ENCODE results near the gene OTUD6A. TPM values are rescaled to one million over a fixed set of nuclear protein-coding genes. Genes with fewer than 3 reads are reported as not detected.

Gene OTUD6A, protein sequence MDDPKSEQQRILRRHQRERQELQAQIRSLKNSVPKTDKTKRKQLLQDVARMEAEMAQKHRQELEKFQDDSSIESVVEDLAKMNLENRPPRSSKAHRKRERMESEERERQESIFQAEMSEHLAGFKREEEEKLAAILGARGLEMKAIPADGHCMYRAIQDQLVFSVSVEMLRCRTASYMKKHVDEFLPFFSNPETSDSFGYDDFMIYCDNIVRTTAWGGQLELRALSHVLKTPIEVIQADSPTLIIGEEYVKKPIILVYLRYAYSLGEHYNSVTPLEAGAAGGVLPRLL
- total RNA-seq (not detected), polyA plus RNA-seq (ENCODE audit: insufficient read depth, low read depth, low replicate concordance) (not detected)
- long read RNA-seq, donor 1, result 0 reads
- long read RNA-seq, donor 2, result 0 reads
- long read RNA-seq, donor 3, result 0 reads
- long read RNA-seq, donor 4, result 0 reads
- long read RNA-seq, donor 5, result 0 reads
- long read RNA-seq, donor 6, result 0 reads
- long read RNA-seq, donor 7, result 0 reads
- long read RNA-seq, donor 8, result 0 reads
- long read RNA-seq, donor 9, partial matches to known transcripts, result 0 of 1 reads
- long read RNA-seq, donor 9, other reads (novel, unspliced or antisense), result 0 of 1 reads
- long read RNA-seq, donor 10, result 0 reads

DNA sequence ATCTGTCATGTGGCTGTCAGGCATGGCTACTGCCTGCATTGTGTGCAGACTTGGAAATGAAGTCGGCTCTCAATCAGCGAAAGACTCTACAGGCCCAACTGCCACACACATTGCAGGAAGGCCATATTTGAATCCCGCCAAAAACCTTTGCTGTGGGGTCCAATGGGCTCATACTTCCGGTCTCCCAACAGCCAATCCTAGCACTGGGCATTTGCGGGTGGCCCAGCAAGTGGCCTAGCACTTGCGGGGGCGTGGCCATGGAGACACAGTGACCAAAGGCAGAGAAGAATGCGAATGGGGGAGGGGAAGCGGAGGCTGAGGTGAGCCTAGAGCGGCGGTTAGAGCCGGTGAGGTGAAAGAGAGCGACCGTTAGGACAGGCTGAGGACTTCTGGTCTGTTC, at the start of gene OTUD6A:
TSS of gene OTUD6A (plus strand) at position 382 of the 400 bp plus-strand sequence. CDS start 68 bp downstream, outside the sequence.
- Histone ChIP-seq H3K4me3 (ENCODE audit: low read length in 3 of 3) (no peak within 1 kb of the TSS), H3K27ac (ENCODE audit: low read depth in 2 of 2, low read length in 2 of 2) (no peak within 1 kb of the TSS), H3K9me3 (ENCODE audit: control insufficient read depth in 2 of 3, insufficient read depth in 1 of 3, low read length in 3 of 3) (no peaks in the 10 kb centered on the region), H3K4me1 (ENCODE audit: control insufficient read depth in 2 of 3, insufficient read depth in 2 of 3, low read depth in 1 of 3, low read length in 3 of 3) (no peaks in the 10 kb centered on the region), H3K9ac (ENCODE audit: low read length in 3 of 3) (no peak within 1 kb of the TSS), H3K36me3 (ENCODE audit: control insufficient read depth in 2 of 3, insufficient read depth in 3 of 3, low read length in 3 of 3) (no peaks in the 10 kb centered on the region), H3K27me3 (ENCODE audit: control insufficient read depth, insufficient read depth, low read length) (no peaks in the 10 kb centered on the region)
- intact Hi-C loops (cut with DNase I), result no loop called here
- TF ChIP-seq, protein P1, sequence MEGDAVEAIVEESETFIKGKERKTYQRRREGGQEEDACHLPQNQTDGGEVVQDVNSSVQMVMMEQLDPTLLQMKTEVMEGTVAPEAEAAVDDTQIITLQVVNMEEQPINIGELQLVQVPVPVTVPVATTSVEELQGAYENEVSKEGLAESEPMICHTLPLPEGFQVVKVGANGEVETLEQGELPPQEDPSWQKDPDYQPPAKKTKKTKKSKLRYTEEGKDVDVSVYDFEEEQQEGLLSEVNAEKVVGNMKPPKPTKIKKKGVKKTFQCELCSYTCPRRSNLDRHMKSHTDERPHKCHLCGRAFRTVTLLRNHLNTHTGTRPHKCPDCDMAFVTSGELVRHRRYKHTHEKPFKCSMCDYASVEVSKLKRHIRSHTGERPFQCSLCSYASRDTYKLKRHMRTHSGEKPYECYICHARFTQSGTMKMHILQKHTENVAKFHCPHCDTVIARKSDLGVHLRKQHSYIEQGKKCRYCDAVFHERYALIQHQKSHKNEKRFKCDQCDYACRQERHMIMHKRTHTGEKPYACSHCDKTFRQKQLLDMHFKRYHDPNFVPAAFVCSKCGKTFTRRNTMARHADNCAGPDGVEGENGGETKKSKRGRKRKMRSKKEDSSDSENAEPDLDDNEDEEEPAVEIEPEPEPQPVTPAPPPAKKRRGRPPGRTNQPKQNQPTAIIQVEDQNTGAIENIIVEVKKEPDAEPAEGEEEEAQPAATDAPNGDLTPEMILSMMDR (IDR thresholded peaks at IDR 0.05; ENCODE audit: borderline replicate concordance, extremely low read depth, insufficient read depth), result no peak
- FAIRE-seq, result no peak
- no peak for DNase-seq

DNA sequence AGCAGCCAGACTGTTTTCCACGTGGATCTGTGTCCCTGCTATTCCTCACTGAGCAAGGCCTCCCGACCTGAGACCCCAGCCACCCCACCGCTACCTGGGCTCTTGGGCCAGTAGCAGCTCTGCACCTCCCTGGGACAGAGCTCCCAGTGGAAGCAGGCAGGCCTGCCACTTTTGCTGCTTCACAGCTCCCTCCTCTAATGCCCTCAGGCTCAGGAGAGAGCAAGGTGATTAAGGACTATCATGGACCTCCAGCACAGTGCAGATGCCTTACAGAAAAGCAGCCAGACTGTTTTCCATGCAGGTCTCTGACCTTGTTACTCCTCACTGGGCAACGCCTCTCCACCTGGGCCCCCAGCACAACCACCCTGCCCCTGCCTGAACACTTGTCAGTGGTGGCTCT, 49.5 kb upstream of the OTUD6A start:
- Histone ChIP-seq H3K27ac (ENCODE audit: low read depth in 2 of 2, low read length in 2 of 2) (no peak overlapping the region), H3K36me3 (ENCODE audit: control insufficient read depth in 2 of 3, insufficient read depth in 3 of 3, low read length in 3 of 3) (no peaks in the 10 kb centered on the region), H3K9me3 (ENCODE audit: control insufficient read depth in 2 of 3, insufficient read depth in 1 of 3, low read length in 3 of 3) (no peaks in the 10 kb centered on the region), H3K4me3 (ENCODE audit: low read length in 3 of 3) (no peak overlapping the region), H3K27me3 (ENCODE audit: control insufficient read depth, insufficient read depth, low read length) (no peaks in the 10 kb centered on the region), H3K4me1 (ENCODE audit: control insufficient read depth in 2 of 3, insufficient read depth in 2 of 3, low read depth in 1 of 3, low read length in 3 of 3) (no peaks in the 10 kb centered on the region), H3K9ac (ENCODE audit: low read length in 3 of 3) (no peak overlapping the region)
- FAIRE-seq, result no peak
- intact Hi-C loops (cut with DNase I), result no loop called here
- DNase-seq, result no peak
- TF ChIP-seq, protein P1 (IDR thresholded peaks at IDR 0.05; ENCODE audit: borderline replicate concordance, extremely low read depth, insufficient read depth), result no peak

DNA sequence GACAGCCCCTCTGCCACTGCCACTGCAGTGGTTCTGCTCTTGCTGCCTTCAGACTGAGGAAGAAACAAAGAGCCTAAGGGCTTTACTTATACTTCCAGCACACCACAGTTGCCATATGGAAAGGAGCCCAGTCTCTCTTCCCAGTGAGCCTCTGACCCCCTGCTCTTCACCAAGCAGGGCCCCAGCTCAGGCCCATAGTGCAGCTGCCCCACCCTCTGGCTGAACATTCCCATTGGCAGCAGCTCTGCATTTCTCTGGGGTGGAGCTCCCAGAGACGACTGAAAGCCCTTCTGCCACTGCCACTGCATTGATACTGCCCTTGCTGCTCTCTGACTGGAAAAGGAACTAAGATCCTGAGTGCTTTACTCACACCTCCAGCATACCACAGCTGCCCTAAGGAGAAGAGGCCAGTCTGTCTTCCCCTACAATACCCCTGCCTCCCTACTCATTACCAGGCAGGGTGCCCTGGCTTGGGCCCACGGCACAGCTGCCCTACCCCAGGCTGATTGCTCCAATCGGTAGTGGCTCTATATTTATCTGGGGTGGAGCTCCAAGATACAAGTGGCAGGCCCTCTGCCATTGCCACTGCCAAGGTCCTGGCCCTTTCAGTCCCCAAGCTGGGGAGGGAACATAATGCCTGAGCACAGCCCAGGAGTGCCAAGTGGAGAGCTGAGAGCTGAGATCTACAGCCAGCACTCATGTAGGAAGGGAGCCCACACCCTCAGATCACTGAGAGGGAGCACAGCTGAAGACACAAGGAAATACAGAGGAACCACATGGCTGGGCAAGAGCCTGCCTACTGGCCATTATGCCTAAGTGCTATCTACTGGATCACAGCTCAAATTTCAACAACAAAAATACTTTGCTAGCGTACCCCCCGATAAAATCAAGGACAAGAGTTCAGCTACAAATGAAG, 48.5 kb upstream of the OTUD6A start:
- peak in 1 of 5 donors; percentile 39 for DNase-seq
- intact Hi-C loops (cut with DNase I), result no loop called here

More for the DNA sequence above, 48.5 kb upstream of the OTUD6A start:
- no peak overlapping the region for H3K9ac ChIP-seq (ENCODE audit: low read length in 3 of 3)
- TF ChIP-seq, protein P1 (IDR thresholded peaks at IDR 0.05; ENCODE audit: borderline replicate concordance, extremely low read depth, insufficient read depth), result no peak
- no peaks in the 10 kb centered on the region for H3K4me1 ChIP-seq (ENCODE audit: control insufficient read depth in 2 of 3, insufficient read depth in 2 of 3, low read depth in 1 of 3, low read length in 3 of 3)
- FAIRE-seq, result no peak
- H3K27me3 ChIP-seq (ENCODE audit: control insufficient read depth, insufficient read depth, low read length), result no peaks in the 10 kb centered on the region
- H3K27ac ChIP-seq (ENCODE audit: low read depth in 2 of 2, low read length in 2 of 2), result no peak overlapping the region
- H3K36me3 ChIP-seq (ENCODE audit: control insufficient read depth in 2 of 3, insufficient read depth in 3 of 3, low read length in 3 of 3), result no peaks in the 10 kb centered on the region
- H3K9me3 ChIP-seq (ENCODE audit: control insufficient read depth in 2 of 3, insufficient read depth in 1 of 3, low read length in 3 of 3), result no peaks in the 10 kb centered on the region
- H3K4me3 ChIP-seq (ENCODE audit: low read length in 3 of 3), result no peak overlapping the region
